Measurements from ENCODE around the gene MX1. TPM values are rescaled to one million over a fixed set of nuclear protein-coding genes. Genes with fewer than 3 reads are reported as not detected.

MX1 gene
- total RNA-seq, 1 experiment from 2014 or later: 90.0 TPM

- 0 out of 2 replicates have a peak, but pooled peaks cover 4% of the 10 kb centered on the region for H3K79me2 ChIP-seq (ENCODE audit: low read length)
- no peak overlapping the region for H3K4me3 ChIP-seq (ENCODE audit: low read length)
- peaks cover 12% of the 10 kb centered on the region for H3K4me1 ChIP-seq (ENCODE audit: low read length)
- DNase-seq: no peak
- peaks cover 38% of the 10 kb centered on the region for H3K36me3 ChIP-seq (ENCODE audit: insufficient read depth, low read length)
- no peak overlapping the region for H3K4me2 ChIP-seq (ENCODE audit: low read depth, low read length, poor library complexity, severe bottlenecking)
- H3K9me3 ChIP-seq (ENCODE audit: low read length): no peaks in the 10 kb centered on the region
- H3K9ac ChIP-seq (ENCODE audit: low read length): no peak overlapping the region
- H3K27ac ChIP-seq (ENCODE audit: low read length): no peak overlapping the region
- no peaks in the 10 kb centered on the region for H3K27me3 ChIP-seq (ENCODE audit: low read length)
- no peak overlapping the region for H2AFZ ChIP-seq (ENCODE audit: low read length)
- H4K20me1 ChIP-seq (ENCODE audit: insufficient read depth, low read depth, low read length): no peaks in the 10 kb centered on the region
- H3K9me2 ChIP-seq (replicated peaks; ENCODE audit: insufficient read depth, low read length): no peaks in the 10 kb centered on the region
These were observed 5.9 kb downstream of the MX1 start for GRCh38 chr21:41431788-41432548.

DNA sequence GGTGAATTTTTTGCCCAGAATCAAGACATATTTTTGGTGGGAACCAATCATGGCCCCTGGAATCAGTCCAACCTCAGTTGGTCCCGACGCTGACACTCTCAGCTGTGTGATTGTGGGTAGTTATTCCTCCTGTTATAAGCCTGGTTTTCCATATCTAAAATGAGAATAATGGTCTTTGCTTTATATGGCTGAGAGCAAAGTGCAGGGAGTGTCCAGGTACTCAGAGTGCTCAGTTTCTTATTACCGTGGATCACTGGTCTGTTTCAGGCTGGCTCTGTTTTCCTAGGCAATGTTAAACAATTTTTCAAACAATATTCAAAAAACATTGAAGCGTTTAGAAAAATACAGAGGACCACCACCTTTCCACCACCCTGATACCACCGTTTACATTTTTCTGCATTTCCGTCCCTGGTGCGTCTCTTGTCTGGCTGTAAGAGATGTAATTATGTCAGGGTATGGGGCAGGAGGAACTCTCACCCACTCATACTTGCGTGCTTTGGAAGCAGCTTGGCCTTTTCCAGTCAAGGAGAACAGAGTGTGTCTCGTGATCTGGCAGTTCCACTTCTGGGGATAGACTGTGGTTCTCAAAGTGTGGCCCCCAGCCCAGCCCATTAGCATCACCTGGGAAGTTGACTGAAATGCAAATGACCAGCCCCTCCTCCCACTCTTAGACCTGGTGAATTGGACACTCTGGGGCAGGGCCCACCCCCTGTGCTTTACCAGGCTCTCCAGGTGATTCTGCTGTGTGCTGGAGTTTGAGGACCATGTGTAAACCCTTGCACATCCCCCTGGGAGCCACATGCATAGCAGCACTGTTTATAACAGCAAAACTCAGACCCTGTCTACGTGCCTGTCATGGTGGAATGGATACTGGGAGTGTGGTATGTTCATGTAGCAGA, 6.8 kb downstream of the MX1 start:
- Histone ChIP-seq H3K9me2 (replicated peaks; ENCODE audit: insufficient read depth, low read length) (no peaks in the 10 kb centered on the region), H3K4me1 (ENCODE audit: low read length) (peaks cover 10% of the 10 kb centered on the region), H3K4me2 (ENCODE audit: low read depth, low read length, poor library complexity, severe bottlenecking) (no peak overlapping the region), H3K9me3 (ENCODE audit: low read length) (no peaks in the 10 kb centered on the region), H3K27me3 (ENCODE audit: low read length) (no peaks in the 10 kb centered on the region), H3K9ac (ENCODE audit: low read length) (no peak overlapping the region), H3K4me3 (ENCODE audit: low read length) (no peak overlapping the region), H3K27ac (ENCODE audit: low read length) (no peak overlapping the region), H2AFZ (ENCODE audit: low read length) (no peak overlapping the region), H4K20me1 (ENCODE audit: insufficient read depth, low read depth, low read length) (no peaks in the 10 kb centered on the region), H3K36me3 (ENCODE audit: insufficient read depth, low read length) (peaks cover 40% of the 10 kb centered on the region), H3K79me2 (ENCODE audit: low read length) (no peaks in the 10 kb centered on the region)
- DNase-seq: no peak

DNA sequence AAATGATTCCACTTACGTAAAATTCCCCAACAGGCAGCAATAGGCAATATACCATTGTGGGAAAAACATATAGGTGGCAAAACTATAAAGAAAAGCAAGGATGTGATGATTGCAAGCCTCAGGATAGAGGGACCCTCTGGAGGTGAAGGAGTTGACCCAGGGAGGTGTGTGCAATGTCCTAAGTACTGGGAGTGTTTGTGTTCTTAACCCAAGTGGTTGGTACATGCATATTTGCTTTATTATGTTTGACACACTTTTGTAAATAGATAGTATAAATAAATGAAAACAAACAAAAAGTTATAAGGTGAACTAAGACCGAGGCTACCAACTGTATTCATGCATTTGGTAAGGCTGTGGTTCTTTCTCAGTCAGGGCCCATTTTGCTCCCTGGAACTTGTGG, 7.5 kb downstream of the MX1 start:
- DNase-seq: no peak
- Histone ChIP-seq H3K4me1 (ENCODE audit: low read length) (peaks cover 12% of the 10 kb centered on the region), H3K79me2 (ENCODE audit: low read length) (no peaks in the 10 kb centered on the region), H3K36me3 (ENCODE audit: insufficient read depth, low read length) (peaks cover 42% of the 10 kb centered on the region), H3K4me3 (ENCODE audit: low read length) (no peak overlapping the region), H2AFZ (ENCODE audit: low read length) (no peak overlapping the region), H3K4me2 (ENCODE audit: low read depth, low read length, poor library complexity, severe bottlenecking) (no peak overlapping the region), H4K20me1 (ENCODE audit: insufficient read depth, low read depth, low read length) (no peaks in the 10 kb centered on the region), H3K27ac (ENCODE audit: low read length) (no peak overlapping the region), H3K9me3 (ENCODE audit: low read length) (no peaks in the 10 kb centered on the region), H3K27me3 (ENCODE audit: low read length) (no peaks in the 10 kb centered on the region), H3K9me2 (replicated peaks; ENCODE audit: insufficient read depth, low read length) (no peaks in the 10 kb centered on the region), H3K9ac (ENCODE audit: low read length) (no peak overlapping the region)

GRCh38 chr21:41435706-41436105, 9.7 kb downstream of the MX1 start:
- DNase-seq: no peak
- H3K4me1 ChIP-seq (ENCODE audit: low read length): peaks cover 12% of the 10 kb centered on the region
- no peaks in the 10 kb centered on the region for H4K20me1 ChIP-seq (ENCODE audit: insufficient read depth, low read depth, low read length)
- no peaks in the 10 kb centered on the region for H3K27me3 ChIP-seq (ENCODE audit: low read length)
- no peak overlapping the region for H2AFZ ChIP-seq (ENCODE audit: low read length)
- H3K79me2 ChIP-seq (ENCODE audit: low read length): no peaks in the 10 kb centered on the region
- no peaks in the 10 kb centered on the region for H3K9me3 ChIP-seq (ENCODE audit: low read length)
- H3K4me3 ChIP-seq (ENCODE audit: low read length): no peak overlapping the region
- H3K4me2 ChIP-seq (ENCODE audit: low read depth, low read length, poor library complexity, severe bottlenecking): no peak overlapping the region
- peaks cover 51% of the 10 kb centered on the region for H3K36me3 ChIP-seq (ENCODE audit: insufficient read depth, low read length)
- H3K9ac ChIP-seq (ENCODE audit: low read length): no peak overlapping the region
- no peaks in the 10 kb centered on the region for H3K9me2 ChIP-seq (replicated peaks; ENCODE audit: insufficient read depth, low read length)
- no peak overlapping the region for H3K27ac ChIP-seq (ENCODE audit: low read length)

- Histone ChIP-seq H3K9ac (ENCODE audit: low read length) (no peak overlapping the region), H3K4me2 (ENCODE audit: low read depth, low read length, poor library complexity, severe bottlenecking) (no peak overlapping the region), H3K79me2 (ENCODE audit: low read length) (no peaks in the 10 kb centered on the region), H2AFZ (ENCODE audit: low read length) (no peak overlapping the region), H3K9me3 (ENCODE audit: low read length) (no peaks in the 10 kb centered on the region), H3K27me3 (ENCODE audit: low read length) (no peaks in the 10 kb centered on the region), H3K36me3 (ENCODE audit: insufficient read depth, low read length) (peaks cover 48% of the 10 kb centered on the region), H3K27ac (ENCODE audit: low read length) (no peak overlapping the region), H3K9me2 (replicated peaks; ENCODE audit: insufficient read depth, low read length) (no peaks in the 10 kb centered on the region), H3K4me3 (ENCODE audit: low read length) (no peak overlapping the region), H4K20me1 (ENCODE audit: insufficient read depth, low read depth, low read length) (no peaks in the 10 kb centered on the region), H3K4me1 (ENCODE audit: low read length) (peaks cover 6% of the 10 kb centered on the region)
- no peak for DNase-seq
These were observed 11.7 kb downstream of the MX1 start for GRCh38 chr21:41437729-41438128.

DNA sequence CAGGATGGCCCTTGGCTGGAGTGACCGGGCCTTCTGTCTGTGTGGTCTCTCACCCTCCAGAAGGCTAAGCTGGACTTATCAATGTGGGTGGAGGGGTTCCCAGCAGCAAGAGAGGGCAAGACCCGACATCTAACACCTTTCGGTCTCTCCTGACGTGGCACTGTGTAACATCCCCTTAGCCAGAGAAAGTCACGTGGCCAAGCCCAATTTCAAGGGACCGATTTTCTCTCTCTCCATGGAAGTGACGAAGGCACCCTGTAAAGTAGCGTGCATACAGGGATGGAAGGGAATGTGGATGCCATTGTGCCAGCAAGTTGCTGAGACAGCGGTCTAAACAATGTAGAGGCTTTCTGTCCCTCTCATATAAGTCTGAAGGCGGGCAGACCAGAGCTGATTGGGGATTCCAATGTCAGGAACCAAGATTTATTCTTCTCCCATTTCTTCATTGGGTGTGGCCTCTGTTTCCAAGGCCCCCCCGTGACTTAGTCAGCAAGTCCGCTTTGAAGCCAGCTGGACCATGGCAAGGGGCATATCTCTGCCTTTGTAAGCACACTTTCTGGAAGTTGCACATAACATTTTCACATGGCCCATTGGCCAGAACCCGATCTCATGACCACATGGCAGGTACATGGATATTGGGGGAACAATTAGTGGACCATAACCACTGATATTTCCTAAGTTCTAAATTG, 12.5 kb downstream of the MX1 start:
- H3K79me2 ChIP-seq (ENCODE audit: low read length): no peaks in the 10 kb centered on the region
- DNase-seq: no peak

DNA sequence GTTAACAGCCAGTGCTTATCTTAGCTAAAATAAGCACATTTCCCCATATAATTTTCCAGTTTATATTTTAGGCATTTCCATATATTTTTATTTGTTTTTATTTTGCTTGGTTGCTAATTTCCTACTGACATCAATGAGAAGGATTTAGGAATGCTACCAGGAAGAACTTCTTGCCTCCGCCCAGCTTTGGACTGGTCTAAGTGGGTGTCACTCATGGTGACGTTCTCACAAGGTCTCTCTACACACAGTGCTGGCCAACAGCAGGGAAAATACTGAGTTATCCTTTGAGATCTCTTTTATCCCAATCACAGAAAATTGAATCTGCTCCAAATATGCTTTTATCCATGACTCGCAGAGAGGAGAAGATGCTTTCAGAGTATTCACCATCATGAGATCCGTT, 13.2 kb downstream of the MX1 start:
- H3K79me2 ChIP-seq (ENCODE audit: low read length): no peaks in the 10 kb centered on the region
- no peak overlapping the region for H3K27ac ChIP-seq (ENCODE audit: low read length)
- H3K9me2 ChIP-seq (replicated peaks; ENCODE audit: insufficient read depth, low read length): no peaks in the 10 kb centered on the region
- no peak for DNase-seq
- H3K36me3 ChIP-seq (ENCODE audit: insufficient read depth, low read length): peaks cover 33% of the 10 kb centered on the region
- H3K4me2 ChIP-seq (ENCODE audit: low read depth, low read length, poor library complexity, severe bottlenecking): no peak overlapping the region
- no peak overlapping the region for H3K4me3 ChIP-seq (ENCODE audit: low read length)
- no peaks in the 10 kb centered on the region for H3K9me3 ChIP-seq (ENCODE audit: low read length)
- no peaks in the 10 kb centered on the region for H3K27me3 ChIP-seq (ENCODE audit: low read length)
- H4K20me1 ChIP-seq (ENCODE audit: insufficient read depth, low read depth, low read length): no peaks in the 10 kb centered on the region
- no peak overlapping the region for H3K9ac ChIP-seq (ENCODE audit: low read length)
- no peak overlapping the region for H2AFZ ChIP-seq (ENCODE audit: low read length)
- H3K4me1 ChIP-seq (ENCODE audit: low read length): peaks cover 6% of the 10 kb centered on the region

More for the DNA sequence above, 12.5 kb downstream of the MX1 start:
- H3K27me3 ChIP-seq (ENCODE audit: low read length): no peaks in the 10 kb centered on the region
- H3K9me2 ChIP-seq (replicated peaks; ENCODE audit: insufficient read depth, low read length): no peaks in the 10 kb centered on the region
- no peaks in the 10 kb centered on the region for H3K9me3 ChIP-seq (ENCODE audit: low read length)
- peaks cover 40% of the 10 kb centered on the region for H3K36me3 ChIP-seq (ENCODE audit: insufficient read depth, low read length)
- peaks cover 6% of the 10 kb centered on the region for H3K4me1 ChIP-seq (ENCODE audit: low read length)
- H3K4me2 ChIP-seq (ENCODE audit: low read depth, low read length, poor library complexity, severe bottlenecking): no peak overlapping the region
- no peaks in the 10 kb centered on the region for H4K20me1 ChIP-seq (ENCODE audit: insufficient read depth, low read depth, low read length)
- H3K4me3 ChIP-seq (ENCODE audit: low read length): no peak overlapping the region
- H2AFZ ChIP-seq (ENCODE audit: low read length): no peak overlapping the region
- no peak overlapping the region for H3K27ac ChIP-seq (ENCODE audit: low read length)
- no peak overlapping the region for H3K9ac ChIP-seq (ENCODE audit: low read length)

DNA sequence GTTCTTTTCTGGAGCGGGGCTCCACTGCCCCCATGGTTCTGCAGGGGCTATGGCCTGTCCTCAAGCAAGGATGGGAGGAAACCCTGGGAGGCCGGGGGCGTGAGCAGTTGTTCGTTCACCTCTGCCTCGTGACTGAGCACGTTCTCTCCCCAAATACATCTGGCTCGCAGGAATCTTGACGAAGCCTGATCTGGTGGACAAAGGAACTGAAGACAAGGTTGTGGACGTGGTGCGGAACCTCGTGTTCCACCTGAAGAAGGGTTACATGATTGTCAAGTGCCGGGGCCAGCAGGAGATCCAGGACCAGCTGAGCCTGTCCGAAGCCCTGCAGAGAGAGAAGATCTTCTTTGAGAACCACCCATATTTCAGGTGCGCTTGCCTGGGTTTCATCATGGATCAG, 15.5 kb downstream of the MX1 start:
- Histone ChIP-seq H2AFZ (ENCODE audit: low read length) (no peak overlapping the region), H3K4me3 (ENCODE audit: low read length) (no peak overlapping the region), H4K20me1 (ENCODE audit: insufficient read depth, low read depth, low read length) (no peaks in the 10 kb centered on the region), H3K27me3 (ENCODE audit: low read length) (no peaks in the 10 kb centered on the region), H3K36me3 (ENCODE audit: insufficient read depth, low read length) (peaks cover 19% of the 10 kb centered on the region), H3K9ac (ENCODE audit: low read length) (no peak overlapping the region), H3K27ac (ENCODE audit: low read length) (no peak overlapping the region), H3K9me3 (ENCODE audit: low read length) (no peaks in the 10 kb centered on the region), H3K9me2 (replicated peaks; ENCODE audit: insufficient read depth, low read length) (no peaks in the 10 kb centered on the region), H3K4me2 (ENCODE audit: low read depth, low read length, poor library complexity, severe bottlenecking) (no peak overlapping the region), H3K79me2 (ENCODE audit: low read length) (no peaks in the 10 kb centered on the region), H3K4me1 (ENCODE audit: low read length) (peaks cover 6% of the 10 kb centered on the region)
- no peak for DNase-seq
